Neuronal stem cell (in vitro differentiated cells): ENCODE measurements around the gene TMEM108.

Experiments
- DNase-seq: peaks from one replicate; pipeline ENCODE4 v3.0.0-alpha.2; 2013; ENCODE audit warnings: low spot score
- H2AFZ ChIP-seq: one replicate; pipeline ENCODE4 v1.6.1; 2013; ENCODE audit warnings: mild to moderate bottlenecking, low read length, inconsistent platforms
- H2AK5ac ChIP-seq: 2 replicates; pipeline ENCODE4 v1.6.1; 2013; ENCODE audit warnings: low read depth, mild to moderate bottlenecking, inconsistent platforms, low read length, moderate library complexity, mixed read lengths
- H2BK120ac ChIP-seq: 2 replicates; pipeline ENCODE4 v1.6.1; 2013; ENCODE audit warnings: low read depth, mild to moderate bottlenecking, inconsistent platforms, low read length, moderate library complexity, mixed read lengths
- H2BK12ac ChIP-seq: one replicate; pipeline ENCODE4 v1.6.1; 2013; ENCODE audit warnings: low read length, inconsistent platforms
- H2BK15ac ChIP-seq: 2 replicates; pipeline ENCODE4 v1.6.1; 2013; ENCODE audit warnings: mild to moderate bottlenecking, low read length, inconsistent platforms, mixed read lengths
- H2BK5ac ChIP-seq: one replicate; pipeline ENCODE4 v1.6.1; 2013; ENCODE audit warnings: inconsistent platforms, mild to moderate bottlenecking, low read length, moderate library complexity
- H3K14ac ChIP-seq: one replicate; pipeline ENCODE4 v1.6.1; 2013; ENCODE audit warnings: low read length, inconsistent platforms
- H3K18ac ChIP-seq: 2 replicates; pipeline ENCODE4 v1.6.1; 2013; ENCODE audit warnings: low read length, inconsistent platforms
- H3K23ac ChIP-seq: 2 replicates; pipeline ENCODE4 v1.6.1; 2013; ENCODE audit warnings: low read depth, mild to moderate bottlenecking, mixed read lengths, low read length, inconsistent platforms; ENCODE audit not compliant: poor library complexity
- H3K27ac ChIP-seq: replicated peaks from 3 replicates; pipeline ENCODE4 v1.5.1; 2013; ENCODE audit warnings: low read length, inconsistent platforms
- H3K27me3 ChIP-seq, 3 experiments: 2 replicates each; pipeline ENCODE4 v1.6.1; 2013; ENCODE audit warnings: low read length in 3 of 3, mild to moderate bottlenecking in 2 of 3, inconsistent platforms in 1 of 3, low read depth in 1 of 3, mixed read lengths in 1 of 3, moderate library complexity in 1 of 3; ENCODE audit not compliant: control insufficient read depth in 3 of 3, insufficient read depth in 3 of 3
- H3K36me3 ChIP-seq, 2 donors: replicated peaks in 1 of 2; 2 replicates each; pipeline ENCODE4 v1.6.1; 2013; ENCODE audit warnings: low read length in 2 of 2; ENCODE audit not compliant: control insufficient read depth in 2 of 2, insufficient read depth in 2 of 2
- H3K4ac ChIP-seq: 2 replicates; pipeline ENCODE4 v1.6.1; 2013; ENCODE audit warnings: inconsistent platforms, mild to moderate bottlenecking, low read length, moderate library complexity
- H3K4me1 ChIP-seq, 2 donors: 1 replicate in 1 of 2; 2 replicates in 1 of 2; pipeline ENCODE4 v1.6.1; 2013; ENCODE audit warnings: low read length in 2 of 2, low read depth in 1 of 2; ENCODE audit not compliant: control insufficient read depth in 2 of 2, insufficient read depth in 1 of 2
- H3K4me2 ChIP-seq: one replicate; pipeline ENCODE4 v1.6.1; 2013; ENCODE audit warnings: mild to moderate bottlenecking, low read length, inconsistent platforms; ENCODE audit not compliant: insufficient read depth, poor library complexity, severe bottlenecking
- H3K4me3 ChIP-seq, 2 donors: 2 replicates each; pipeline ENCODE4 v1.5.1; 2013; ENCODE audit warnings: low read length in 2 of 2, mild to moderate bottlenecking in 2 of 2, inconsistent platforms in 1 of 2, moderate library complexity in 1 of 2
- H3K79me1 ChIP-seq: one replicate; pipeline ENCODE4 v1.6.1; 2013; ENCODE audit warnings: low read depth, mild to moderate bottlenecking, inconsistent platforms, low read length, moderate library complexity
- H3K9ac ChIP-seq: one replicate; pipeline ENCODE4 v1.6.1; 2013; ENCODE audit warnings: mild to moderate bottlenecking, low read depth, low read length, inconsistent platforms; ENCODE audit not compliant: poor library complexity
- H3K9me3 ChIP-seq, 2 donors: replicated peaks in 1 of 2; 2 replicates each; pipeline versions ENCODE3 to v1.6.1; 2013; ENCODE audit warnings: low read length in 2 of 2, mild to moderate bottlenecking in 2 of 2, inconsistent platforms in 1 of 2, low read depth in 1 of 2, mixed read lengths in 1 of 2, moderate library complexity in 1 of 2; ENCODE audit not compliant: control insufficient read depth in 2 of 2, insufficient read depth in 1 of 2
- H4K8ac ChIP-seq: one replicate; pipeline ENCODE4 v1.6.1; 2013; ENCODE audit warnings: low read depth, mild to moderate bottlenecking, inconsistent platforms, low read length, moderate library complexity
- H4K91ac ChIP-seq: one replicate; pipeline ENCODE4 v1.6.1; 2013; ENCODE audit warnings: low read length, low read depth, mild to moderate bottlenecking, inconsistent platforms; ENCODE audit not compliant: poor library complexity
- WGBS, 2 donors: extraction: QIAGEN DNeasy Blood & Tissue Kit; methylation state at CpG; one replicate each; pipeline ENCODE4 v1.1.7; 2013; ENCODE audit warnings: missing lambda C conversion rate in 2 of 2, mixed read lengths in 1 of 2; ENCODE audit not compliant: insufficient read length in 2 of 2, insufficient replicate concordance in 1 of 2; ENCODE audit errors: extremely low coverage in 2 of 2; 5-methylcytosine and 5-hydroxymethylcytosine counted together

TMEM108 gene

GRCh38 chr3:133360476-133360875 is 322.3 kb downstream of the TMEM108 start:
- no peak overlapping the region for H4K8ac ChIP-seq
- H3K4me2 ChIP-seq = no peak overlapping the region
- H3K27ac ChIP-seq = no peak overlapping the region

DNA sequence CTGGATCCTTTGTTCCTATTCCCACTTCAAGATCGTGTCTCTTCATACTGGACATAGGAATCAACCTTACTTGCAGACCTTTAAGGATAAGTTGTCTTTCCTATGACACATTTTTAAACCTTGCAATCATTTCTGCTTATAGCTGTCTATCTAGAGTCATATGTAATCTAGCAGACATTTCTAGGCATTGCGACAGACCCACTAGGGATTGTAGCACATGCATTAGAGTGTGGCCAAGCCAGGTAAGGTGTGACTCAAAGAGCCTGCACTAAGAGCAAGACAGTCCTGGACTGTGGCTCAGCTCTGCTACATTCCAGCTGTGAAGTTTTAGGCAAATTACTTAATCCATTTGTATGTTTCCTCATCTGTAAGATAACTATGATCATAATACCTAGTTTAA is 322.8 kb downstream of the TMEM108 start:
- Histone ChIP-seq H3K4me3 (no peak overlapping the region), H3K9ac (no peak overlapping the region), H4K8ac (no peak overlapping the region), H2BK5ac (no peak overlapping the region), H3K36me3 (no peaks in the 10 kb centered on the region), H3K4me1 (peaks cover 0 to 6% of the 10 kb centered on the region in 2 donors), H3K4me2 (no peak overlapping the region), H2AK5ac (no peak overlapping the region), H3K4ac (no peak overlapping the region), H3K18ac (no peak overlapping the region), H3K79me1 (no peaks in the 10 kb centered on the region), H3K14ac (no peak overlapping the region), H2AFZ (no peak overlapping the region), H2BK15ac (no peak overlapping the region), H2BK12ac (no peak overlapping the region), H3K9me3 (no peaks in the 10 kb centered on the region), H3K27me3 (no peaks in the 10 kb centered on the region), H2BK120ac (no peak overlapping the region), H4K91ac (no peak overlapping the region), H3K23ac (no peak overlapping the region), H3K27ac (no peak overlapping the region)
- no peak for DNase-seq
- no CpG with 5 or more reads among the region's 2 CpGs for WGBS, 2 donors

More at GRCh38 chr3:133360476-133360875, 322.3 kb downstream of the TMEM108 start:
- Histone ChIP-seq H3K23ac (no peak overlapping the region), H2BK15ac (no peak overlapping the region), H2AFZ (no peak overlapping the region), H2BK12ac (no peak overlapping the region), H3K4me1 (peaks cover 0 to 6% of the 10 kb centered on the region in 2 donors), H3K27me3 (no peaks in the 10 kb centered on the region), H2BK120ac (no peak overlapping the region), H3K79me1 (no peaks in the 10 kb centered on the region), H3K4me3 (no peak overlapping the region), H3K4ac (no peak overlapping the region), H3K18ac (no peak overlapping the region), H2AK5ac (no peak overlapping the region), H4K91ac (no peak overlapping the region), H2BK5ac (no peak overlapping the region), H3K14ac (no peak overlapping the region), H3K9me3 (no peaks in the 10 kb centered on the region), H3K9ac (no peak overlapping the region), H3K36me3 (no peaks in the 10 kb centered on the region)
- no peak for DNase-seq
- no CpG with 5 or more reads among the region's 2 CpGs for WGBS, 2 donors

GRCh38 chr3:133361435-133361834 is 323.2 kb downstream of the TMEM108 start:
- Histone ChIP-seq H3K23ac (no peak overlapping the region), H4K8ac (no peak overlapping the region), H3K79me1 (no peaks in the 10 kb centered on the region), H2BK120ac (no peak overlapping the region), H2BK15ac (no peak overlapping the region), H3K36me3 (no peaks in the 10 kb centered on the region), H3K4me1 (peaks cover 0 to 6% of the 10 kb centered on the region in 2 donors), H3K9me3 (no peaks in the 10 kb centered on the region), H3K27ac (no peak overlapping the region), H3K4me2 (no peak overlapping the region), H2AK5ac (no peak overlapping the region), H3K4ac (no peak overlapping the region), H2BK12ac (no peak overlapping the region), H3K27me3 (no peaks in the 10 kb centered on the region), H2BK5ac (no peak overlapping the region), H4K91ac (no peak overlapping the region), H3K18ac (no peak overlapping the region), H3K4me3 (no peak overlapping the region), H3K14ac (no peak overlapping the region), H3K9ac (no peak overlapping the region), H2AFZ (no peak overlapping the region)
- no CpG with 5 or more reads among the region's 4 CpGs for WGBS, 2 donors
- no peak for DNase-seq

DNA sequence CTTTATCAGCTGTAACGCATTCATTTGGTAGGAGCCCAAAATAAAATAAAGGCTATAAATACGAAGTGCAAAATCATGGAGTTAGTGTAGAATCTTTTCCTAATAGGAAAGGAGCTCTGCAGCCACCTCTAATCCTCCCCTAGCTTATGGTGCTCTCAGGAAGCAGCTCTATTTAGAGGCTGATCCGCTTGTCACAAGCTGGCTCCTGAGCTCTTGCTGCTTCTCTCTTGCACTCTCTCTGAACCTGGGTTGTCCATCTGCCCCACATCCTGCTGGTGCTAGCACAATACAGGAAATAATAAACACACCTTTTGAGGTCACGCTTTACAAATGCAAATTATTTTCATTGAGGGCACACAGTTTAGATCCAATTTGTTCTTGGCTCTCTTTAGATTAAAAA is 324.3 kb downstream of the TMEM108 start:
- H2AK5ac ChIP-seq = no peak overlapping the region
- H3K4ac ChIP-seq = no peak overlapping the region
- no peak overlapping the region for H3K14ac ChIP-seq
- no peaks in the 10 kb centered on the region for H3K36me3 ChIP-seq
- H2AFZ ChIP-seq = no peak overlapping the region
- no peak overlapping the region for H3K4me2 ChIP-seq
- no peak overlapping the region for H3K4me3 ChIP-seq
- H3K27me3 ChIP-seq = no peaks in the 10 kb centered on the region
- no peak overlapping the region for H2BK15ac ChIP-seq
- H3K9me3 ChIP-seq = no peaks in the 10 kb centered on the region
- no peak overlapping the region for H3K27ac ChIP-seq
- DNase-seq = no peak
- H4K91ac ChIP-seq = no peak overlapping the region
- H3K9ac ChIP-seq = no peak overlapping the region
- H4K8ac ChIP-seq = no peak overlapping the region
- H3K18ac ChIP-seq = no peak overlapping the region
- no peak overlapping the region for H2BK120ac ChIP-seq
- no peak overlapping the region for H3K23ac ChIP-seq
- no peaks in the 10 kb centered on the region for H3K79me1 ChIP-seq
- no CpG with 5 or more reads among the region's 4 CpGs for WGBS, 2 donors
- H2BK5ac ChIP-seq = no peak overlapping the region
- H2BK12ac ChIP-seq = no peak overlapping the region
- H3K4me1 ChIP-seq = peaks cover 0 to 6% of the 10 kb centered on the region in 2 donors
